ENCODE data around the gene ABCG1.

Gene ABCG1

GRCh38 chr21:42193131-42193671, 25.7 kb upstream of the ABCG1 start:
- Histone ChIP-seq H3K9me3 (ENCODE audit: control insufficient read depth, low read length) (no peaks in the 10 kb centered on the region), H3K4me3 (ENCODE audit: extremely low read depth, insufficient read depth, low read length, poor library complexity, severe bottlenecking) (no peak overlapping the region), H3K27ac (ENCODE audit: low read depth, low read length, severe bottlenecking) (no peak overlapping the region), H3K4me1 (ENCODE audit: control insufficient read depth, insufficient read depth, low read length, poor library complexity, severe bottlenecking) (no peaks in the 10 kb centered on the region), H3K36me3 (ENCODE audit: control insufficient read depth, insufficient read depth, low read length) (no peaks in the 10 kb centered on the region)
- 89 to 94% methylated on average over 6 of the region's 9 CpGs for WGBS, 2 experiments (ENCODE audit: insufficient coverage in 2 of 2)

GRCh38 chr21:42193721-42194120, 25.2 kb upstream of the ABCG1 start:
- H3K36me3 ChIP-seq (ENCODE audit: control insufficient read depth, insufficient read depth, low read length), result no peaks in the 10 kb centered on the region
- H3K9me3 ChIP-seq (ENCODE audit: control insufficient read depth, low read length), result no peaks in the 10 kb centered on the region
- no peaks in the 10 kb centered on the region for H3K4me1 ChIP-seq (ENCODE audit: control insufficient read depth, insufficient read depth, low read length, poor library complexity, severe bottlenecking)
- no peak overlapping the region for H3K4me3 ChIP-seq (ENCODE audit: extremely low read depth, insufficient read depth, low read length, poor library complexity, severe bottlenecking)
- no peak overlapping the region for H3K27ac ChIP-seq (ENCODE audit: low read depth, low read length, severe bottlenecking)
- 90 to 100% methylated on average over 2 to 5 of the region's 6 CpGs for WGBS, 2 experiments (ENCODE audit: insufficient coverage in 2 of 2)

GRCh38 chr21:42194863-42195262, 24.1 kb upstream of the ABCG1 start:
- no peaks in the 10 kb centered on the region for H3K4me1 ChIP-seq (ENCODE audit: control insufficient read depth, insufficient read depth, low read length, poor library complexity, severe bottlenecking)
- H3K4me3 ChIP-seq (ENCODE audit: extremely low read depth, insufficient read depth, low read length, poor library complexity, severe bottlenecking), result no peak overlapping the region
- H3K36me3 ChIP-seq (ENCODE audit: control insufficient read depth, insufficient read depth, low read length), result no peaks in the 10 kb centered on the region
- H3K27ac ChIP-seq (ENCODE audit: low read depth, low read length, severe bottlenecking), result no peak overlapping the region
- no peaks in the 10 kb centered on the region for H3K9me3 ChIP-seq (ENCODE audit: control insufficient read depth, low read length)
- 80 to 93% methylated on average over 6 to 7 of the region's 9 CpGs for WGBS, 2 experiments (ENCODE audit: insufficient coverage in 2 of 2)

GRCh38 chr21:42195378-42196031, 23.4 kb upstream of the ABCG1 start:
- Histone ChIP-seq H3K36me3 (ENCODE audit: control insufficient read depth, insufficient read depth, low read length) (no peaks in the 10 kb centered on the region), H3K27ac (ENCODE audit: low read depth, low read length, severe bottlenecking) (no peak overlapping the region), H3K4me3 (ENCODE audit: extremely low read depth, insufficient read depth, low read length, poor library complexity, severe bottlenecking) (no peak overlapping the region), H3K4me1 (ENCODE audit: control insufficient read depth, insufficient read depth, low read length, poor library complexity, severe bottlenecking) (no peaks in the 10 kb centered on the region), H3K9me3 (ENCODE audit: control insufficient read depth, low read length) (no peaks in the 10 kb centered on the region)
- 66 to 80% methylated on average over 5 of the region's 6 CpGs for WGBS, 2 experiments (ENCODE audit: insufficient coverage in 2 of 2)

- Histone ChIP-seq H3K36me3 (ENCODE audit: control insufficient read depth, insufficient read depth, low read length) (no peaks in the 10 kb centered on the region), H3K27ac (ENCODE audit: low read depth, low read length, severe bottlenecking) (no peak overlapping the region), H3K9me3 (ENCODE audit: control insufficient read depth, low read length) (no peaks in the 10 kb centered on the region), H3K4me3 (ENCODE audit: extremely low read depth, insufficient read depth, low read length, poor library complexity, severe bottlenecking) (no peak overlapping the region), H3K4me1 (ENCODE audit: control insufficient read depth, insufficient read depth, low read length, poor library complexity, severe bottlenecking) (no peaks in the 10 kb centered on the region)
- 80% methylated on average over 1 of the region's 5 CpGs; no CpG with 5 or more reads in 1 of the 2 experiments for WGBS, 2 experiments (ENCODE audit: insufficient coverage in 2 of 2)
These were observed 19.7 kb upstream of the ABCG1 start for GRCh38 chr21:42198929-42199867.

GRCh38 chr21:42199868-42200463, 19.0 kb upstream of the ABCG1 start:
- no peak overlapping the region for H3K4me3 ChIP-seq (ENCODE audit: extremely low read depth, insufficient read depth, low read length, poor library complexity, severe bottlenecking)
- no peaks in the 10 kb centered on the region for H3K4me1 ChIP-seq (ENCODE audit: control insufficient read depth, insufficient read depth, low read length, poor library complexity, severe bottlenecking)
- no peak overlapping the region for H3K27ac ChIP-seq (ENCODE audit: low read depth, low read length, severe bottlenecking)
- WGBS, 2 experiments (ENCODE audit: insufficient coverage in 2 of 2), result 83 to 90% methylated on average over 5 to 8 of the region's 8 CpGs
- no peaks in the 10 kb centered on the region for H3K36me3 ChIP-seq (ENCODE audit: control insufficient read depth, insufficient read depth, low read length)
- no peaks in the 10 kb centered on the region for H3K9me3 ChIP-seq (ENCODE audit: control insufficient read depth, low read length)

- H3K9me3 ChIP-seq (ENCODE audit: control insufficient read depth, low read length), result no peaks in the 10 kb centered on the region
- no peak overlapping the region for H3K4me3 ChIP-seq (ENCODE audit: extremely low read depth, insufficient read depth, low read length, poor library complexity, severe bottlenecking)
- no peak overlapping the region for H3K27ac ChIP-seq (ENCODE audit: low read depth, low read length, severe bottlenecking)
- no peaks in the 10 kb centered on the region for H3K36me3 ChIP-seq (ENCODE audit: control insufficient read depth, insufficient read depth, low read length)
- 79 to 80% methylated on average over 9 to 12 of the region's 14 CpGs for WGBS, 2 experiments (ENCODE audit: insufficient coverage in 2 of 2)
- H3K4me1 ChIP-seq (ENCODE audit: control insufficient read depth, insufficient read depth, low read length, poor library complexity, severe bottlenecking), result no peaks in the 10 kb centered on the region
These were observed 17.9 kb upstream of the ABCG1 start for GRCh38 chr21:42200906-42201614.

GRCh38 chr21:42201615-42202161, 17.3 kb upstream of the ABCG1 start:
- Histone ChIP-seq H3K4me3 (ENCODE audit: extremely low read depth, insufficient read depth, low read length, poor library complexity, severe bottlenecking) (no peak overlapping the region), H3K4me1 (ENCODE audit: control insufficient read depth, insufficient read depth, low read length, poor library complexity, severe bottlenecking) (no peaks in the 10 kb centered on the region), H3K36me3 (ENCODE audit: control insufficient read depth, insufficient read depth, low read length) (no peaks in the 10 kb centered on the region), H3K9me3 (ENCODE audit: control insufficient read depth, low read length) (no peaks in the 10 kb centered on the region), H3K27ac (ENCODE audit: low read depth, low read length, severe bottlenecking) (no peak overlapping the region)
- 77 to 94% methylated on average over 6 to 8 of the region's 11 CpGs for WGBS, 2 experiments (ENCODE audit: insufficient coverage in 2 of 2)

- Histone ChIP-seq H3K36me3 (ENCODE audit: control insufficient read depth, insufficient read depth, low read length) (no peaks in the 10 kb centered on the region), H3K27ac (ENCODE audit: low read depth, low read length, severe bottlenecking) (no peak overlapping the region), H3K9me3 (ENCODE audit: control insufficient read depth, low read length) (no peaks in the 10 kb centered on the region), H3K4me1 (ENCODE audit: control insufficient read depth, insufficient read depth, low read length, poor library complexity, severe bottlenecking) (no peaks in the 10 kb centered on the region), H3K4me3 (ENCODE audit: extremely low read depth, insufficient read depth, low read length, poor library complexity, severe bottlenecking) (no peak overlapping the region)
- WGBS, 2 experiments (ENCODE audit: insufficient coverage in 2 of 2), result 83 to 90% methylated on average over 6 of the region's 10 CpGs
These were observed 16.6 kb upstream of the ABCG1 start for GRCh38 chr21:42202321-42202720.

- no peaks in the 10 kb centered on the region for H3K9me3 ChIP-seq (ENCODE audit: control insufficient read depth, low read length)
- no peaks in the 10 kb centered on the region for H3K36me3 ChIP-seq (ENCODE audit: control insufficient read depth, insufficient read depth, low read length)
- H3K4me3 ChIP-seq (ENCODE audit: extremely low read depth, insufficient read depth, low read length, poor library complexity, severe bottlenecking), result no peak overlapping the region
- H3K27ac ChIP-seq (ENCODE audit: low read depth, low read length, severe bottlenecking), result no peak overlapping the region
- no peaks in the 10 kb centered on the region for H3K4me1 ChIP-seq (ENCODE audit: control insufficient read depth, insufficient read depth, low read length, poor library complexity, severe bottlenecking)
- WGBS, 2 experiments (ENCODE audit: insufficient coverage in 2 of 2), result 57 to 100% methylated on average over 1 to 2 of the region's 5 CpGs
These were observed 15.6 kb upstream of the ABCG1 start for GRCh38 chr21:42203321-42203720.

Measured in mesodermal cell (in vitro differentiated cells).